ENCODE results near the gene POC1A. TPM values are rescaled to one million over a fixed set of nuclear protein-coding genes. Genes with fewer than 3 reads are reported as not detected.

The POC1A gene
- total and polyA plus RNA-seq, 10 of the 15 experiments (the other 5 are each of a cell fraction or from before 2014, with no cell fraction given): 8.5 to 49.8 (median 23.5) TPM

DNA sequence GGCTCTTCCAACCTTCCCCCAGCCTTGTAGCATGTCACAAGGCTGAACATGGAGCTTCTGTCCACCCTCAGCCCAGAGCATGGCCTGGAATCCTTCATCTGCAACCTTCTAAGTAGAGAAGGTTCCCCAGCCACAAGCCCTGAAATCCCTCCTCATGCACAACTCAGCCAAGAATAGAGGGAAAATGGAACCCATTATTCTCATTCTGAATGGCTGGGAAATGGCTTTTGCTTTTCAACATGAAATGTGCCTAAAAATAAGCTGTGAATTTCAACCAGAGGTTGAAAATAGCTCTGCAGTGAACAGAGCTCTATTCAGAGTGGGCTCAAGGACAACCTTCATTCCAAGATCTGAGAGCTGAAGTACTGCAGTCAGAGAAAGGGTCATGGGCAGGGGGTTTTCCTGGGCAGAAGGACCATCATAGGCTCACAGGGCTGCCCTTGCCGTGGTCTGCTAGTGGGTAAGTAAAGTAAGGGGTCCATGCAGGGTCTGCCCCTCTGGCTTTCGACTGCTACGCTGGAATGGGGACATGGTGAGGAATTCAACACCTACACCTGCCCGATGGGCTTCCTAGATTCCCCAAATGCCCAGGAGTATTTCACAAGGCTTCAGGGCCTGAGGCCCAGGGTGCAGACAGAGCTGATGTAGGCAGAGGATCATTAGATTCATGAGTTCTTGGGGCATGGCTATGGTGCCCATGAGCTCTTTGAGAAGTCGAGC lies 35.9 kb downstream of the POC1A start:
- peaks cover 10 to 11% of the 10 kb centered on the region in 2 experiments for H3K36me3 ChIP-seq (ENCODE audit: control insufficient read depth in 2 of 2, insufficient read depth in 2 of 2, low read length in 1 of 2)
- H3K27me3 ChIP-seq (replicated peaks in 1 of 2; ENCODE audit: control insufficient read depth in 2 of 2, insufficient read depth in 2 of 2, low read length in 1 of 2): no peaks in the 10 kb centered on the region
- TF ChIP-seq, protein P1, sequence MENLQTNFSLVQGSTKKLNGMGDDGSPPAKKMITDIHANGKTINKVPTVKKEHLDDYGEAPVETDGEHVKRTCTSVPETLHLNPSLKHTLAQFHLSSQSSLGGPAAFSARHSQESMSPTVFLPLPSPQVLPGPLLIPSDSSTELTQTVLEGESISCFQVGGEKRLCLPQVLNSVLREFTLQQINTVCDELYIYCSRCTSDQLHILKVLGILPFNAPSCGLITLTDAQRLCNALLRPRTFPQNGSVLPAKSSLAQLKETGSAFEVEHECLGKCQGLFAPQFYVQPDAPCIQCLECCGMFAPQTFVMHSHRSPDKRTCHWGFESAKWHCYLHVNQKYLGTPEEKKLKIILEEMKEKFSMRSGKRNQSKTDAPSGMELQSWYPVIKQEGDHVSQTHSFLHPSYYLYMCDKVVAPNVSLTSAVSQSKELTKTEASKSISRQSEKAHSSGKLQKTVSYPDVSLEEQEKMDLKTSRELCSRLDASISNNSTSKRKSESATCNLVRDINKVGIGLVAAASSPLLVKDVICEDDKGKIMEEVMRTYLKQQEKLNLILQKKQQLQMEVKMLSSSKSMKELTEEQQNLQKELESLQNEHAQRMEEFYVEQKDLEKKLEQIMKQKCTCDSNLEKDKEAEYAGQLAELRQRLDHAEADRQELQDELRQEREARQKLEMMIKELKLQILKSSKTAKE (IDR thresholded peaks at IDR 0.05; ENCODE audit: low read depth, poor library complexity, severe bottlenecking): no peak
- no peak for TF ChIP-seq HCFC1 (IDR thresholded peaks at IDR 0.05; ENCODE audit: low read length)
- TF ChIP-seq RBBP5 (conservative IDR thresholded peaks at IDR 0.05): no peak
- TF ChIP-seq, protein P2, sequence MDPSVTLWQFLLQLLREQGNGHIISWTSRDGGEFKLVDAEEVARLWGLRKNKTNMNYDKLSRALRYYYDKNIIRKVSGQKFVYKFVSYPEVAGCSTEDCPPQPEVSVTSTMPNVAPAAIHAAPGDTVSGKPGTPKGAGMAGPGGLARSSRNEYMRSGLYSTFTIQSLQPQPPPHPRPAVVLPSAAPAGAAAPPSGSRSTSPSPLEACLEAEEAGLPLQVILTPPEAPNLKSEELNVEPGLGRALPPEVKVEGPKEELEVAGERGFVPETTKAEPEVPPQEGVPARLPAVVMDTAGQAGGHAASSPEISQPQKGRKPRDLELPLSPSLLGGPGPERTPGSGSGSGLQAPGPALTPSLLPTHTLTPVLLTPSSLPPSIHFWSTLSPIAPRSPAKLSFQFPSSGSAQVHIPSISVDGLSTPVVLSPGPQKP (IDR thresholded peaks at IDR 0.05; ENCODE audit: low read depth, low read length): no peak
- no peak for TF ChIP-seq ESRRA (IDR thresholded peaks at IDR 0.05; ENCODE audit: low read length)
- no peak for TF ChIP-seq TCF3 (IDR thresholded peaks at IDR 0.05; ENCODE audit: borderline replicate concordance, insufficient read depth, low read depth, low read length)
- no peak for TF ChIP-seq CBX3 (IDR thresholded peaks at IDR 0.05; ENCODE audit: borderline replicate concordance, low read depth)
- no peak for TF ChIP-seq NR2F1 (conservative IDR thresholded peaks at IDR 0.05)
- ChIA-PET CTCF (interaction anchor here (1.0 to 8.2 kb wide), 3 partner anchors 25 to 117 kb away, joined by 3 to 200 read pairs (median 4); partner anchors contain the start of gene DUSP7), POLR2A (interaction anchor here (0.7 kb wide), 1 partner anchor 136 kb away, joined by 3 read pairs; no protein-coding TSS in a partner anchor), SMC1A (ENCODE audit: uncharacterized antibody, unreplicated experiment) (interaction anchor here (0.6 to 2.0 kb wide), 3 partner anchors 10 to 117 kb away, joined by 3 to 7 read pairs (median 3); no protein-coding TSS in a partner anchor), RAD21 (ENCODE audit: unreplicated experiment) (interaction anchor here (1.9 to 7.2 kb wide), 2 partner anchors 65 to 114 kb away, joined by 5 to 102 read pairs; no protein-coding TSS in a partner anchor)
- no peak overlapping the region for H2AFZ ChIP-seq (ENCODE audit: control insufficient read depth, low read depth, low read length)
- H3K79me2 ChIP-seq (ENCODE audit: control insufficient read depth, insufficient read depth, low read length): no peaks in the 10 kb centered on the region
- no peaks in the 10 kb centered on the region for H4K20me1 ChIP-seq (ENCODE audit: control insufficient read depth, insufficient read depth)
- H3K4me1 ChIP-seq (ENCODE audit: control insufficient read depth, insufficient read depth, low read length): peaks cover 32% of the 10 kb centered on the region
- no peak overlapping the region for H3K4me2 ChIP-seq (ENCODE audit: control insufficient read depth, insufficient read depth)
- no peak for FAIRE-seq
- H3K4me3 ChIP-seq: no peak overlapping the region
- H3K27ac ChIP-seq (ENCODE audit: control insufficient read depth, insufficient read depth): no peak overlapping the region
- 87% methylated on average over 5 of the region's 5 CpGs for WGBS (ENCODE audit: insufficient coverage, insufficient replicate concordance, low lambda C conversion rate, missing lambda C conversion rate)
- H3K9ac ChIP-seq (ENCODE audit: control insufficient read depth, insufficient read depth, low read length): no peak overlapping the region
- H3K9me3 ChIP-seq (replicated peaks; ENCODE audit: control insufficient read depth, insufficient read depth, low read length): no peaks in the 10 kb centered on the region
- BruUV-seq (replicated peaks): no TSS peak
- in situ Hi-C loops (cut with MboI) (no loop called here), intact Hi-C loops (cut with micrococcal nuclease; ENCODE audit: unreplicated experiment) (no loop called here)
- ATAC-seq: no peak
- no peak for DNase-seq (ENCODE audit: low read depth, low spot score)

Measured in GM12878 (cell line).